Activated naive CD8-positive, alpha-beta T cell treated with anti-CD3 and anti-CD28 coated beads, Interleukin-2, amount 10 ng/mL, durations not matched to agents 7 days and 5 days (primary cell): ENCODE data around the gene REM1. TPM values are rescaled to one million over a fixed set of nuclear protein-coding genes. Genes with fewer than 3 reads are reported as not detected.
"Not testable (repeated sequence)": the region's sequence is repeated elsewhere in the genome, so short reads cannot be mapped to it uniquely, and the experiment has no call there.

Experiments used
- ATAC-seq: fragments of 150-1000 bp; cut with Tn5 transposase; one replicate; pipeline ENCODE4 v1.10.0; 2021; ENCODE audit warnings: low read depth, moderate library complexity
- POLR2A ChIA-PET: fragments of 350-600 bp; sonication (Branson Sonifier 250); formaldehyde crosslinking; loops from one replicate; lab custom pipeline; 2021; ENCODE audit warnings: antibody characterized with exemption; lab: Charles Lee
- DNase-seq: peaks from one replicate; pipeline ENCODE4 v3.0.0; 2021
- H3K27ac Mint-ChIP-seq: one replicate; pipeline ENCODE4 v1.8.0; 2022; ENCODE audit warnings: mild to moderate bottlenecking, mixed read lengths
- H3K27me3 Mint-ChIP-seq: one replicate; pipeline ENCODE4 v1.8.0; 2022; ENCODE audit warnings: mild to moderate bottlenecking, moderate library complexity, mixed read lengths
- H3K36me3 Mint-ChIP-seq: one replicate; pipeline ENCODE4 v1.8.0; 2021; ENCODE audit warnings: mild to moderate bottlenecking, mixed read lengths
- H3K4me1 Mint-ChIP-seq: one replicate; pipeline ENCODE4 v1.8.0; 2021; ENCODE audit warnings: mixed read lengths
- H3K4me3 Mint-ChIP-seq: one replicate; pipeline ENCODE4 v1.8.0; 2022; ENCODE audit warnings: mild to moderate bottlenecking, moderate library complexity, mixed read lengths
- H3K9me3 Mint-ChIP-seq: one replicate; pipeline ENCODE4 v1.8.0; 2021; ENCODE audit warnings: mixed read lengths
- total RNA-seq, 2 experiments: library from RNA; stranded (reverse); gene quantifications; one replicate each; pipeline ENCODE4 v1.2.3, GENCODE V29; 2021

The REM1 gene
- total RNA-seq, 2 experiments from 2014 or later: not detected

GRCh38 chr20:31496761-31497295 lies 21.7 kb downstream of the REM1 start:
- no peaks in the 10 kb centered on the region for H3K36me3 Mint-ChIP-seq
- no peaks in the 10 kb centered on the region for H3K9me3 Mint-ChIP-seq
- H3K4me1 Mint-ChIP-seq: no peaks in the 10 kb centered on the region
- H3K27ac Mint-ChIP-seq: no peak overlapping the region
- no peak for DNase-seq
- no peak overlapping the region for H3K4me3 Mint-ChIP-seq
- POLR2A ChIA-PET: interaction anchor here (0.6 kb wide), 1 partner anchor 54 kb away, joined by 4 read pairs; no protein-coding TSS in a partner anchor
- peaks cover 15% of the 10 kb centered on the region for H3K27me3 Mint-ChIP-seq
- ATAC-seq: no peak

GRCh38 chr20:31497838-31498540 lies 22.9 kb downstream of the REM1 start:
- ATAC-seq: no peak
- DNase-seq: no peak
- Mint-ChIP-seq H3K9me3 (no peaks in the 10 kb centered on the region), H3K4me1 (no peaks in the 10 kb centered on the region), H3K27me3 (peaks cover 15% of the 10 kb centered on the region), H3K36me3 (no peaks in the 10 kb centered on the region), H3K27ac (no peak overlapping the region), H3K4me3 (no peak overlapping the region)
- POLR2A ChIA-PET: no interaction called here

- Mint-ChIP-seq H3K27ac (no peak overlapping the region), H3K27me3 (peaks cover 13% of the 10 kb centered on the region), H3K9me3 (no peaks in the 10 kb centered on the region), H3K4me3 (no peak overlapping the region), H3K36me3 (no peaks in the 10 kb centered on the region), H3K4me1 (peaks cover 2% of the 10 kb centered on the region)
- no peak for DNase-seq
- POLR2A ChIA-PET: no interaction called here
- ATAC-seq: no peak
Measured at GRCh38 chr20:31500527-31500926, 25.4 kb downstream of the REM1 start.

- DNase-seq (peak; percentile 77), ATAC-seq (peak; percentile 95)
- H3K36me3 Mint-ChIP-seq, H3K27me3 Mint-ChIP-seq, H3K9me3 Mint-ChIP-seq, H3K4me1 Mint-ChIP-seq, H3K27ac Mint-ChIP-seq, H3K4me3 Mint-ChIP-seq: not testable (repeated sequence)
- POLR2A ChIA-PET: interaction anchor here (0.6 to 1.0 kb wide), 5 partner anchors 11 to 449 kb away, joined by 3 to 5 read pairs (median 3); partner anchors contain the start of genes HM13 and PDRG1
Measured at GRCh38 chr20:31502884-31503673, 28.0 kb downstream of the REM1 start.

GRCh38 chr20:31505903-31506302 lies 30.8 kb downstream of the REM1 start:
- no peaks in the 10 kb centered on the region for H3K36me3 Mint-ChIP-seq
- peaks cover 12% of the 10 kb centered on the region for H3K27me3 Mint-ChIP-seq
- no peak overlapping the region for H3K4me3 Mint-ChIP-seq
- no peaks in the 10 kb centered on the region for H3K9me3 Mint-ChIP-seq
- H3K27ac Mint-ChIP-seq: no peak overlapping the region
- H3K4me1 Mint-ChIP-seq: peaks cover 2% of the 10 kb centered on the region
- POLR2A ChIA-PET: no interaction called here
- DNase-seq: no peak
- ATAC-seq: no peak

GRCh38 chr20:31508517-31509244 lies 33.6 kb downstream of the REM1 start:
- H3K27ac Mint-ChIP-seq: no peak overlapping the region

GRCh38 chr20:31514154-31515071 lies 39.3 kb downstream of the REM1 start, which contains the start of gene HM13:
TSS of gene HM13 (plus strand) at chr20:31514442. CDS start at chr20:31514552, 110 bp downstream.
- peaks cover 10% of the 10 kb centered on the region for H3K4me1 Mint-ChIP-seq
- POLR2A ChIA-PET: interaction anchor here (0.7 to 1.3 kb wide), 2 partner anchors 11 to 51 kb away, joined by 3 read pairs; no protein-coding TSS in a partner anchor
- H3K9me3 Mint-ChIP-seq: no peaks in the 10 kb centered on the region
- peak; percentile 74 for ATAC-seq
- H3K36me3 Mint-ChIP-seq: peaks cover 5% of the 10 kb centered on the region
- no peak within 1 kb of the TSS for H3K4me3 Mint-ChIP-seq
- DNase-seq: peak; percentile 91
- H3K27ac Mint-ChIP-seq: peak within 1 kb of the TSS; percentile 59
- H3K27me3 Mint-ChIP-seq: peaks cover 3% of the 10 kb centered on the region

More at GRCh38 chr20:31508517-31509244, 33.6 kb downstream of the REM1 start:
- H3K36me3 Mint-ChIP-seq: no peaks in the 10 kb centered on the region
- H3K4me3 Mint-ChIP-seq: no peak overlapping the region
- DNase-seq: no peak
- peaks cover under 1% of the 10 kb centered on the region for H3K4me1 Mint-ChIP-seq
- POLR2A ChIA-PET: interaction anchor here (1.6 kb wide), 1 partner anchor 64 kb away, joined by 3 read pairs; no protein-coding TSS in a partner anchor
- peaks cover 12% of the 10 kb centered on the region for H3K27me3 Mint-ChIP-seq
- no peaks in the 10 kb centered on the region for H3K9me3 Mint-ChIP-seq
- ATAC-seq: no peak

- Mint-ChIP-seq H3K36me3 (peaks cover 7% of the 10 kb centered on the region), H3K27me3 (peaks cover 3% of the 10 kb centered on the region), H3K4me1 (peaks cover 10% of the 10 kb centered on the region), H3K27ac (no peak overlapping the region), H3K9me3 (no peaks in the 10 kb centered on the region), H3K4me3 (no peak overlapping the region)
- POLR2A ChIA-PET: interaction anchor here (1.1 kb wide), 1 partner anchor 58 kb away, joined by 3 read pairs; no protein-coding TSS in a partner anchor
- DNase-seq: no peak
- no peak for ATAC-seq
Measured at GRCh38 chr20:31515072-31515774, 40.1 kb downstream of the REM1 start.

GRCh38 chr20:31515775-31516107 lies 40.7 kb downstream of the REM1 start:
- no peak overlapping the region for H3K4me3 Mint-ChIP-seq
- peak; percentile 46 for DNase-seq
- peaks cover 14% of the 10 kb centered on the region for H3K4me1 Mint-ChIP-seq
- POLR2A ChIA-PET: interaction anchor here (1.1 kb wide), 1 partner anchor 57 kb away, joined by 3 read pairs; no protein-coding TSS in a partner anchor
- no peaks in the 10 kb centered on the region for H3K9me3 Mint-ChIP-seq
- no peak overlapping the region for H3K27ac Mint-ChIP-seq
- peaks cover 3% of the 10 kb centered on the region for H3K27me3 Mint-ChIP-seq
- peaks cover 9% of the 10 kb centered on the region for H3K36me3 Mint-ChIP-seq
- ATAC-seq: peak; percentile 19

- no peaks in the 10 kb centered on the region for H3K9me3 Mint-ChIP-seq
- peaks cover 16% of the 10 kb centered on the region for H3K4me1 Mint-ChIP-seq
- H3K27me3 Mint-ChIP-seq: peaks cover 3% of the 10 kb centered on the region
- H3K4me3 Mint-ChIP-seq: no peak overlapping the region
- POLR2A ChIA-PET: interaction anchor here (1.1 kb wide), 1 partner anchor 57 kb away, joined by 3 read pairs; no protein-coding TSS in a partner anchor
- ATAC-seq: no peak
- peaks cover 10% of the 10 kb centered on the region for H3K36me3 Mint-ChIP-seq
- no peak for DNase-seq
- H3K27ac Mint-ChIP-seq: no peak overlapping the region
Measured at GRCh38 chr20:31516166-31516565, 41.1 kb downstream of the REM1 start.

- ATAC-seq: peak; percentile 24
- POLR2A ChIA-PET: no interaction called here
- Mint-ChIP-seq H3K36me3 (peaks cover 12% of the 10 kb centered on the region), H3K9me3 (no peaks in the 10 kb centered on the region), H3K27me3 (peaks cover 1% of the 10 kb centered on the region), H3K4me1 (peaks cover 16% of the 10 kb centered on the region), H3K4me3 (no peak overlapping the region), H3K27ac (no peak overlapping the region)
- DNase-seq: no peak
Measured at GRCh38 chr20:31516651-31517050, 41.6 kb downstream of the REM1 start.
